Nephron (organoid): ENCODE data around the gene SLC31A1.

Experiments used
- H3K27ac Mint-ChIP-seq, 3 experiments: 2 replicates each; pipeline ENCODE4 v1.8.0; 2020; ENCODE audit warnings: mixed read lengths in 3 of 3, mild to moderate bottlenecking in 2 of 3, moderate library complexity in 1 of 3
- H3K27me3 Mint-ChIP-seq: 2 replicates; pipeline ENCODE4 v1.8.0; 2021; ENCODE audit warnings: low read depth, mild to moderate bottlenecking, moderate library complexity, mixed read lengths
- H3K36me3 Mint-ChIP-seq: 2 replicates; pipeline ENCODE4 v1.8.0; 2020; ENCODE audit warnings: low read depth, mixed read lengths
- H3K4me1 Mint-ChIP-seq: 2 replicates; pipeline ENCODE4 v1.8.0; 2020; ENCODE audit warnings: mixed read lengths
- H3K4me3 Mint-ChIP-seq, 3 experiments: 2 replicates each; pipeline ENCODE4 v1.8.0; 2020; ENCODE audit warnings: mild to moderate bottlenecking in 3 of 3, mixed read lengths in 3 of 3, moderate library complexity in 2 of 3
- H3K9me3 Mint-ChIP-seq: 2 replicates; pipeline ENCODE4 v1.8.0; 2020; ENCODE audit warnings: mixed read lengths
- CTCF ChIP-seq, 3 experiments: fragments of 200-600 bp; sonication (generic); IDR thresholded peaks; one replicate each; pipeline ENCODE4 v1.5.0; 2021; ENCODE audit warnings: antibody characterized with exemption in 3 of 3; ENCODE audit not compliant: unreplicated experiment in 3 of 3

Gene SLC31A1

GRCh38 chr9:113257863-113258262 is 36.5 kb downstream of the SLC31A1 start:
- H3K4me1 Mint-ChIP-seq, result no peaks in the 10 kb centered on the region
- H3K9me3 Mint-ChIP-seq, result no peaks in the 10 kb centered on the region
- no peak overlapping the region for H3K27ac Mint-ChIP-seq
- TF ChIP-seq CTCF (IDR thresholded peaks at IDR 0.05; ENCODE audit: unreplicated experiment in 3 of 3), result no peak
- H3K36me3 Mint-ChIP-seq, result peaks cover 42% of the 10 kb centered on the region
- H3K4me3 Mint-ChIP-seq, result no peak overlapping the region
- H3K27me3 Mint-ChIP-seq, result no peaks in the 10 kb centered on the region

DNA sequence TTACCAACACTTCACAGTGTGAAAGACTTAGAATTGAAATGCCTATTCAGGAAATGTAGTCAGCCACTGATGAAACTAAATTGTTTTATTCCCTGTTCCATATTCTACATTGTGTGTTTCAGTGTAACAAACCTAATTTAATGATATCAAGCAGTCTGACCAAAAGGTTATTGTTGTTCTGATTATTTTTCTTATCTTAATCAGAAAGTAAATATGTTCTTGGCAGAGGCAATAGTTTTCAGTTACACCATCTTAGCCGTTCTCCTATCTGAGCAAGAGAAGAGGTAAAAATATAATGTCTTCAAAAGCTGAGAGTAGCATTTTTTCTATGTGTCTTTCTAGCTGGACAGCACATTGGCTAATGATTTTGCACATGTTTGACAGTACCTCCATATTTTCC is 36.9 kb downstream of the SLC31A1 start:
- no peak overlapping the region for H3K27ac Mint-ChIP-seq
- H3K4me1 Mint-ChIP-seq, result no peaks in the 10 kb centered on the region
- no peak for TF ChIP-seq CTCF (IDR thresholded peaks at IDR 0.05; ENCODE audit: unreplicated experiment in 3 of 3)
- H3K36me3 Mint-ChIP-seq, result peaks cover 41% of the 10 kb centered on the region
- no peak overlapping the region for H3K4me3 Mint-ChIP-seq
- H3K9me3 Mint-ChIP-seq, result no peaks in the 10 kb centered on the region
- H3K27me3 Mint-ChIP-seq, result no peaks in the 10 kb centered on the region

- H3K27ac Mint-ChIP-seq, result peak overlapping the region in 1 of 3 experiments; percentile 71
- TF ChIP-seq CTCF (IDR thresholded peaks at IDR 0.05; ENCODE audit: unreplicated experiment in 3 of 3), result no peak
- H3K4me3 Mint-ChIP-seq, result no peak overlapping the region
- peaks cover 51% of the 10 kb centered on the region for H3K36me3 Mint-ChIP-seq
- H3K27me3 Mint-ChIP-seq, result no peaks in the 10 kb centered on the region
- H3K4me1 Mint-ChIP-seq, result no peaks in the 10 kb centered on the region
- no peaks in the 10 kb centered on the region for H3K9me3 Mint-ChIP-seq
Measured at GRCh38 chr9:113261917-113262671, 40.8 kb downstream of the SLC31A1 start.

DNA sequence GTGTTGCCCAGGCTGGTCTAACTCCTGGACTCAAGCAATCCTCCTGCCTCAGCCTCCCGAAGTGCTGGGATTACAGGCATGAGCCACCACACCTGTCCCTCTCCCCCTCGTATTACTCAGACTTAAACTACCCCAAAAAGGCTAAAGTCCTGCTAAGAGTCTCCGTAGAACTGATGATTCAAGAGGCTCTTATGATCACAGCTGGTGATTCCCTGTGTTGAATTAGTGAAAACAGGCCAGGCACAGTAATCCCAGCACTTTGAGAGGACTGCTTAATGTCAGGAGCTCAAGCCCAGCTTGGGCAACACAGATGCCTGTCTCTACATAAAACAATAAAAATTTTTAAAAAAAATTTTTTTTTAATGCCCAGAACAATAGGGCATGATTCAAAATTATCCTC is 44.8 kb downstream of the SLC31A1 start:
- no peak overlapping the region for H3K4me3 Mint-ChIP-seq
- no peaks in the 10 kb centered on the region for H3K4me1 Mint-ChIP-seq
- no peak overlapping the region for H3K27ac Mint-ChIP-seq
- H3K36me3 Mint-ChIP-seq, result peaks cover 52% of the 10 kb centered on the region
- no peaks in the 10 kb centered on the region for H3K27me3 Mint-ChIP-seq
- no peak for TF ChIP-seq CTCF (IDR thresholded peaks at IDR 0.05; ENCODE audit: unreplicated experiment in 3 of 3)
- no peaks in the 10 kb centered on the region for H3K9me3 Mint-ChIP-seq

DNA sequence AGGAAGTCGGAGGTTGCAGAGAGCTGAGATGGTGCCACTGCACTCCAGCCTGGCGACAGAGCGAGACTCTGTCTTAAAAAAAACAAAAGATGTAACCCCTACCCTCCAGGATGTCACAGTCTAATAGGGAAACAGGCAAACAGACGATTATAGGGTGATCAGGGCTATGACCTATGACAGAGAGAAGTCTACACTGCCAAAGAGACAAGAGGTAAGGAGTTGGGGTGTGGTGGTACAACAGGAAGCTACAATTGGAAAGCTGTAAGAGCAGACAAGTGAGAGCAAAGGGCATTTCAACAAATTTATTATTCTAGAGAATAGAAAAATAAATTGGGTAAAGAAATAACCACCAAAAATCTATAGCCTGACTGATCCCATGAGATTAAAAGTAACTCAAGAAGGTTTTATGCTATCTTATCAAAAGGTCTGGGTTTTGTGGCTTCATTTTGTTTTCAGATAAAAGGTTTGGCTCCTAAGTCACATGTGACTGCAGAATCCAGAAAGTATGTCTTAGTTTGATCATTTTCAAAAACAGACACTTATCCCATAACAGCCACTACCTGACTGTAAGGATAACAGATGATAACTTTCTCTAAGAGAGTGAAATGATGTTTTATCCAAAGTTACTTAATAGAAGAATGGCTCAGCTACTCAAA is 46.7 kb downstream of the SLC31A1 start:
- no peak for TF ChIP-seq CTCF (IDR thresholded peaks at IDR 0.05; ENCODE audit: unreplicated experiment in 3 of 3)
- Mint-ChIP-seq H3K4me1 (no peaks in the 10 kb centered on the region), H3K4me3 (no peak overlapping the region), H3K9me3 (no peaks in the 10 kb centered on the region), H3K27me3 (no peaks in the 10 kb centered on the region), H3K27ac (no peak overlapping the region), H3K36me3 (peaks cover 47% of the 10 kb centered on the region)

DNA sequence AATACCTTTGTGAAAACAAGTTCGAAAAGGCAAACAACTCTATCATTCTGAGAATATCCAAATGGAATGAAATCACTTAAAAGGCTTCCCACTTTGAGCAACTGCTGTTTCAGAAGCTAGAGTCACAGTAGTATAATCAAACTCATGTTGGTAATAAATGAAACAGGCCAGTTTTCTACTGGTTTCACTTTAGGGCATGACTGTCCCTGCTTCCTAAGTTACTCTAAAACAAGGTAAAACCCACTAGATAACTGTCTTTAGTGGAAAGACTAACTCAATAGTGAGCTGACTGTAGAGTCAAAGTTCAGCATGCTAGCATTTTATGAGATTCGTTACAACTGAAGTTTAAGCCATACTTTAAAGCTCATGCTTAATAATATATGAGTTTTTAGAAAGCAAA is 48.0 kb downstream of the SLC31A1 start:
- no peak overlapping the region for H3K4me3 Mint-ChIP-seq
- H3K36me3 Mint-ChIP-seq, result peaks cover 46% of the 10 kb centered on the region
- no peaks in the 10 kb centered on the region for H3K27me3 Mint-ChIP-seq
- no peak overlapping the region for H3K27ac Mint-ChIP-seq
- no peak for TF ChIP-seq CTCF (IDR thresholded peaks at IDR 0.05; ENCODE audit: unreplicated experiment in 3 of 3)
- peaks cover 4% of the 10 kb centered on the region for H3K4me1 Mint-ChIP-seq
- no peaks in the 10 kb centered on the region for H3K9me3 Mint-ChIP-seq
